Tibial artery (tissue), 4 donors: Measurements from ENCODE around the gene LTB4R2.

Source experiments
- DNase-seq, 2 donors: peaks; one replicate each; pipeline ENCODE4 v3.0.0-alpha.2; 2019
- H3K27ac ChIP-seq, 2 donors: fragments of 200-600 bp; sonication (generic) in 1 of 2; 1 replicate in 1 of 2; 2 replicates in 1 of 2; pipeline ENCODE4 v1.5.1; 2018 to 2019; ENCODE audit warnings: mild to moderate bottlenecking in 1 of 2
- H3K27me3 ChIP-seq, 2 donors: fragments of 200-600 bp; sonication (generic) in 1 of 2; one replicate each; pipeline versions ENCODE4 v1.5.1 to v1.6.0; 2016 to 2019
- H3K36me3 ChIP-seq, 3 donors: fragments of 200-600 bp; sonication (generic) in 2 of 3; one replicate each; pipeline ENCODE4 v1.5.1; 2016 to 2019; ENCODE audit warnings: mild to moderate bottlenecking in 2 of 3
- H3K4me1 ChIP-seq, 4 donors: fragments of 200-600 bp; sonication (generic) in 2 of 4; 1 replicate in 3 of 4; 2 replicates in 1 of 4; pipeline ENCODE4 v1.5.1; 2016 to 2019
- H3K4me3 ChIP-seq, 2 donors: fragments of 200-600 bp; sonication (generic) in 1 of 2; 1 replicate in 1 of 2; 2 replicates in 1 of 2; pipeline ENCODE4 v1.5.1; 2018 to 2019; ENCODE audit warnings: mild to moderate bottlenecking in 2 of 2
- H3K9me3 ChIP-seq, 3 donors: fragments of 200-600 bp; sonication (generic) in 1 of 3; one replicate each; pipeline ENCODE4 v1.5.1; 2016 to 2019
- CTCF ChIP-seq, 2 experiments: fragments of 200-600 bp in 1 of 2; fragments of 450-650 bp in 1 of 2; IDR thresholded peaks; one replicate each; pipeline ENCODE4 v1.5.1; 2017 to 2019; ENCODE audit warnings: antibody characterized with exemption in 2 of 2, mild to moderate bottlenecking in 1 of 2, moderate library complexity in 1 of 2
- intact Hi-C: fragments of 100-400 bp; cut with DNase I; formaldehyde crosslinking; loops from one replicate; pipeline ENCODE4 v1.15.0; 2023; ENCODE audit warnings: low total_unique reads

The LTB4R2 gene

DNA sequence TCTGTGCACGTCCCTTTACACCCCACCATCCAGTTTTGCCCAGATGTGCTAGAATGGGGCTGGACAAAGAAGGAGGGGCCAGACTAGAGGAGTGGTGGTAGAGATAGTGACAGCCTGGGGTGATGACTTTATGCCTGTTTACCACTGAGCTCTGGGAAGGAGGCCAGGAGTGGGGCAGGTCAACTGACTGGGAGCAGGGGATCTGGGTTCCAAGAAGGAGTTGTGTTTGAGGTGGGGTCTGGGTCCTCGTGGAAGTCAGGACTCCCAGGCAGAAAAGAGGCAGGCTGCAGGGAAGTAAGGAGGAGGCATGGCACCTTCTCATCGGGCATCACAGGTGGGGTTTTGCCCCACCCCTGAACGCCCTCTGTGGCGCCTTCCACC lies 315 bp downstream of the LTB4R2 start:
- no peak for TF ChIP-seq CTCF (IDR thresholded peaks at IDR 0.05)
- H3K9me3 ChIP-seq: no peaks in the 10 kb centered on the region
- no peak for DNase-seq
- peak overlapping the region; percentile 69 to 79 for H3K27ac ChIP-seq
- intact Hi-C loops: no loop called here
- peaks cover 12 to 26% (median 21%) of the 10 kb centered on the region in 3 donors for H3K36me3 ChIP-seq
- peaks cover 0 to 5% of the 10 kb centered on the region in 2 donors for H3K27me3 ChIP-seq
- H3K4me1 ChIP-seq: peaks cover 0 to 29% (median 16%) of the 10 kb centered on the region in 4 donors
- H3K4me3 ChIP-seq: peak overlapping the region; percentile 56

- peaks cover 0 to 30% (median 17%) of the 10 kb centered on the region in 4 donors for H3K4me1 ChIP-seq
- no peaks in the 10 kb centered on the region for H3K9me3 ChIP-seq
- H3K4me3 ChIP-seq: peak within 1 kb of the TSS; percentile 56
- peak within 1 kb of the TSS; percentile 69 to 79 for H3K27ac ChIP-seq
- peaks cover 0 to 11% of the 10 kb centered on the region in 2 donors for H3K27me3 ChIP-seq
- intact Hi-C loops: no loop called here
- DNase-seq: peak; percentile 52 to 86
- TF ChIP-seq CTCF (IDR thresholded peaks at IDR 0.05): peak; percentile 44 to 48
- peaks cover 5 to 20% (median 14%) of the 10 kb centered on the region in 3 donors for H3K36me3 ChIP-seq
Measured at GRCh38 chr14:24310646-24311604, 985 bp downstream of the LTB4R2 start, which contains the start of gene LTB4R. Gene LTB4R (plus strand): TSS chr14:24311502. CDS start chr14:24315652, 4,150 bp downstream.

- no peak for DNase-seq
- Histone ChIP-seq H3K27me3 (peaks cover 0 to 22% of the 10 kb centered on the region in 2 donors), H3K36me3 (peaks cover 0 to 9% (median 4%) of the 10 kb centered on the region in 3 donors), H3K4me3 (peak overlapping the region in 1 of 2 donors; percentile 56), H3K27ac (peak overlapping the region; percentile 69 to 79), H3K9me3 (no peaks in the 10 kb centered on the region), H3K4me1 (peaks cover 0 to 37% (median 23%) of the 10 kb centered on the region in 4 donors)
- no peak for TF ChIP-seq CTCF (IDR thresholded peaks at IDR 0.05)
- intact Hi-C loops: no loop called here
Measured at GRCh38 chr14:24311837-24312615, 2.1 kb downstream of the LTB4R2 start.

DNA sequence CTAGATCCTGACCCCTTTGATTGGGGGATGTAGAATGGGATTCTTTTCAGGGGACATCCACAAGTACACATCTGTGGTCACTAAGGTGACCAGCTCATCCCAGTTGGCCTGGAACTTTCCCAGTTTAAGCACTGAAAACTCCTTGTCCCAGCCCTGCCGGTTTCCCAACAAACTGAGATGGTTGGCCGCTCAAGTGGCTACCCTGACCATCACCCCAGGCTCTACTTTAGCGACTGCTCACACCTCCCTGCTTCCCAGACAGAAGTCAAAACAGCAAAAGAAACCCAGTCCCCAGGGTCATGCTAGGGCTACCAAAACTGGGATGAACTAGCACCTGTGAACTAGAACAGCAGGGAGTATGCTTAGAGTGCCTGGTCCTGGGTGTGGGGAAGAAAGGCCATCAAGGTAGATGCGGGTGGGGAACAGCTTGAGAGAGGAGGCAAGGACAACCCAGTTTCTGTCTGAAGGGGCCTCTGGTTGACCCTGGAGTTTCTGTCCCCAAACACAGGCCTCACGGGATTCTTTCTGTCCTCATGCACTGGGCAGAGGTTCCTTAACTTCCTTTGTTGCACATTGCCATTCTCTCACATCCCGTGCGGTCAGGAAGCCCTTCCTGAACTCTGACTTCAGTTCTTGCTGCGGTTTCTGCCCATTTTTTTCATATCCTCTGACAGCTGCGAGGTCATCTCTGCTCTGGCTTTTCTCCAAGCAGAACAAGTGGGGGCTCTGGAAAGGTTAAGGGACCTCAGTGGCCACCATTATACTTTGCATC lies 3.0 kb downstream of the LTB4R2 start:
- Histone ChIP-seq H3K27ac (peak overlapping the region in 1 of 2 donors; percentile 26), H3K27me3 (peaks cover 0 to 30% of the 10 kb centered on the region in 2 donors), H3K9me3 (no peaks in the 10 kb centered on the region), H3K36me3 (no peaks in the 10 kb centered on the region), H3K4me3 (no peak overlapping the region), H3K4me1 (peaks cover 0 to 37% (median 23%) of the 10 kb centered on the region in 4 donors)
- TF ChIP-seq CTCF (IDR thresholded peaks at IDR 0.05): no peak
- intact Hi-C loops: no loop called here
- DNase-seq: peak in 1 of 2 donors; percentile 59

DNA sequence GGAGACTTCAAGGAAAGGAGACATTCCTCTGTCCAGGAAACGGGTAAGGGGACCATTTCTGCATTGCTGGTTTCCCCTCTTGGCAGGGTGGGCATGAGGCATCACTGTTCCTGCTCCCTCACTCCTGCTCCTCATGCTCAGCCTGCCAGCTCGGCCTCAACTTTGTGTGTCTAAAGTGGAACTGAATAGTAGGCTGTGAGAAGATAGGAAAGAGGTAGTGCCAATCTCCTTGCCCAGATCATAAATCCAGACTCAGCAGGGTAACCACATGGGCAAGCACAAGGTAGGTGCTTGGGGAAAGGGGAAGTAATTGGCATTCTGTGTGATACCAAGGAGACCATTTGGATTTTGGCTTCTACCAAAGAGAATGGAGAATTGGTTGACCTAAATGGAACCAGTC lies 4.0 kb downstream of the LTB4R2 start:
- peaks cover 0 to 37% of the 10 kb centered on the region in 2 donors for H3K27me3 ChIP-seq
- no peaks in the 10 kb centered on the region for H3K36me3 ChIP-seq
- H3K4me3 ChIP-seq: no peak overlapping the region
- H3K9me3 ChIP-seq: no peaks in the 10 kb centered on the region
- intact Hi-C loops: no loop called here
- TF ChIP-seq CTCF (IDR thresholded peaks at IDR 0.05): no peak
- H3K4me1 ChIP-seq: peaks cover 0 to 37% (median 23%) of the 10 kb centered on the region in 4 donors
- H3K27ac ChIP-seq: no peak overlapping the region
- no peak for DNase-seq
